GM19372 (cell line): ENCODE data around the gene SHISAL1.

Source experiments
- ATAC-seq: cut with Tn5 transposase; IDR thresholded peaks from one replicate; pipeline ENCODE4 v1.9.1; 2021; ENCODE audit warnings: mild to moderate bottlenecking, low read depth, moderate library complexity; ENCODE audit not compliant: unreplicated experiment

The SHISAL1 gene

GRCh38 chr22:44281768-44282637, 30.7 kb downstream of the SHISAL1 start:
- ATAC-seq: no peak

GRCh38 chr22:44280665-44281188, 32.0 kb downstream of the SHISAL1 start:
- ATAC-seq: no peak

GRCh38 chr22:44279069-44279360, 33.7 kb downstream of the SHISAL1 start:
- no peak for ATAC-seq

- ATAC-seq: no peak
Observed at GRCh38 chr22:44278243-44279068, 34.3 kb downstream of the SHISAL1 start.

- ATAC-seq: no peak
Observed at GRCh38 chr22:44277386-44278135, 35.2 kb downstream of the SHISAL1 start.

- no peak for ATAC-seq
Observed at GRCh38 chr22:44276706-44277356, 35.9 kb downstream of the SHISAL1 start.

- no peak for ATAC-seq
Observed at GRCh38 chr22:44276041-44276440, 36.7 kb downstream of the SHISAL1 start.

GRCh38 chr22:44275631-44275995, 37.1 kb downstream of the SHISAL1 start:
- no peak for ATAC-seq

GRCh38 chr22:44274918-44275630, 37.7 kb downstream of the SHISAL1 start:
- no peak for ATAC-seq

GRCh38 chr22:44273175-44273574, 39.6 kb downstream of the SHISAL1 start:
- ATAC-seq: no peak

GRCh38 chr22:44272401-44272771, 40.4 kb downstream of the SHISAL1 start:
- ATAC-seq: no peak

- no peak for ATAC-seq
Observed at GRCh38 chr22:44271732-44272400, 40.9 kb downstream of the SHISAL1 start.

- no peak for ATAC-seq
Observed at GRCh38 chr22:44271010-44271500, 41.7 kb downstream of the SHISAL1 start.

- no peak for ATAC-seq
Observed at GRCh38 chr22:44270556-44270880, 42.2 kb downstream of the SHISAL1 start.

GRCh38 chr22:44269757-44270555, 42.8 kb downstream of the SHISAL1 start:
- ATAC-seq: no peak

GRCh38 chr22:44269117-44269498, 43.6 kb downstream of the SHISAL1 start:
- no peak for ATAC-seq

GRCh38 chr22:44268431-44269116, 44.2 kb downstream of the SHISAL1 start:
- no peak for ATAC-seq

GRCh38 chr22:44267856-44268255, 44.9 kb downstream of the SHISAL1 start:
- ATAC-seq: no peak
